Right lobe of liver (tissue), 6 donors: ENCODE data around the gene MYOG. TPM values are rescaled to one million over a fixed set of nuclear protein-coding genes. Genes with fewer than 3 reads are reported as not detected.

Experiments
- ATAC-seq, 4 donors: fragments of 200-7000 bp; cut with Tn5 transposase; one replicate each; pipeline ENCODE4 v1.9.1; 2020; ENCODE audit warnings: mild to moderate bottlenecking in 4 of 4, moderate library complexity in 4 of 4
- DNase-seq, 3 donors: peaks; one replicate each; pipeline ENCODE4 v3.0.0-alpha.2; 2020
- H3K27ac ChIP-seq, 3 donors: fragments of 200-600 bp; one replicate each; pipeline ENCODE4 v1.8.0; 2022
- H3K27me3 ChIP-seq, 2 donors: fragments of 200-600 bp; one replicate each; pipeline ENCODE4 v1.8.0; 2022
- H3K36me3 ChIP-seq, 4 donors: fragments of 200-600 bp; sonication (generic) in 1 of 4; one replicate each; pipeline versions ENCODE4 v1.5.1 to v1.8.0; 2017 to 2022; ENCODE audit warnings: control low read depth in 1 of 4
- H3K4me1 ChIP-seq, 4 donors: fragments of 200-600 bp; sonication (generic) in 1 of 4; one replicate each; pipeline versions ENCODE4 v1.5.1 to v1.8.0; 2017 to 2022; ENCODE audit warnings: control low read depth in 1 of 4
- H3K4me3 ChIP-seq, 3 donors: fragments of 200-600 bp; one replicate each; pipeline ENCODE4 v1.8.0; 2022
- H3K9me3 ChIP-seq, 4 donors: fragments of 200-600 bp; sonication (generic) in 1 of 4; one replicate each; pipeline versions ENCODE4 v1.5.1 to v1.8.0; 2017 to 2022; ENCODE audit warnings: control low read depth in 1 of 4
- CTCF ChIP-seq, 4 donors: fragments of 200-600 bp in 3 of 4; fragments of 450-650 bp in 1 of 4; IDR thresholded peaks; one replicate each; pipeline versions ENCODE4 v1.5.1 to v1.8.0; 2016 to 2022; ENCODE audit warnings: antibody characterized with exemption in 4 of 4, mild to moderate bottlenecking in 2 of 4
- POLR2A ChIP-seq: fragments of 450-650 bp; IDR thresholded peaks from one replicate; pipeline ENCODE4 v1.6.1; 2017; ENCODE audit warnings: antibody characterized with exemption, mild to moderate bottlenecking
- WGBS: methylation state at CpG from one replicate; pipeline ENCODE4 v1.1.6; 2018; ENCODE audit warnings: low coverage, low lambda C conversion rate; ENCODE audit not compliant: insufficient coverage; ENCODE audit errors: missing lambda C conversion rate; 5-methylcytosine and 5-hydroxymethylcytosine counted together
- intact Hi-C, 2 donors: fragments of 100-400 bp; cut with DNase I; formaldehyde crosslinking; loops; one replicate each; pipeline versions ENCODE4 v1.11.2 to v1.14.1; 2022
- total RNA-seq, 6 experiments: library from RNA; depleted of rRNA in 2 of 6; stranded (reverse); fragments of >200 nt in 2 of 6; fragmentation: NEBNext Ultra II Directional in 3 of 6; extraction: Animal tissue kit (Norgen Biotek cat#: 25700) in 3 of 6; gene quantifications; one replicate each; pipeline versions ENCODE4 v1.1.0 to v1.2.4, GENCODE V29; 2016 to 2023
- donor health status: DM: no; HTN: yes; CAD: no.
- donor health status: DM: no; HTN: no; CAD: no.
- donor health status: DM: no; HTN: no; CAD: no.
- donor health status: DM: no; HTN: yes; CAD: no.
- donor health status: DM: no; HTN: yes; CAD: no.

Gene MYOG
- total RNA-seq, 6 experiments from 2014 or later = not detected

DNA sequence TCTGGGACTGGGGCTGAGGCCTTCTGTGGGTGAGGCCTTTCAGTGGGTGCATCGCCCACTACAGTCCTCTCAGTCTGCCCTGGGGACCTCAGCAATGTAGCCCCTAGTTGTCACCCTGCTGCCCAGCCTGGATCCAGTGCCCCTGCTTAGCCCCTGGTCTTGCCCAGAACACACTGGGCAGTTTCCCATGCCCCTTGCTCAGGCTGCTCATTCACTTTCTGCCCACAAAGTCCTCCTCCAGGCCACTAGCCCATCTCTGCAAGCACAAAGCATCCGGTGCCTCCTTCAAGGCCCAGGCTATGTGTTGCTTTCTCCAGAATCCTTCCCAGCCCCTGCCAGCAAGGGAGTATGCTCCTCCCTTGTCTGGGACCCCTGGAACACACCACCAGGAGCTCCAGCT is 36.3 kb upstream of the MYOG start:
- H3K36me3 ChIP-seq = no peaks in the 10 kb centered on the region
- no peak overlapping the region for H3K4me3 ChIP-seq
- TF ChIP-seq POLR2A (no peak), CTCF (IDR thresholded peaks at IDR 0.05) (no peak)
- intact Hi-C loops = loop anchor here in 1 of 2 donors (5.0 kb wide), 1 partner anchor 95 kb away; no protein-coding TSS in a partner anchor
- WGBS = no CpG with 5 or more reads among the region's 2 CpGs
- H3K27me3 ChIP-seq = peaks cover 0 to 5% of the 10 kb centered on the region in 2 donors
- no peak overlapping the region for H3K27ac ChIP-seq
- ATAC-seq (no peak), DNase-seq (no peak)
- H3K4me1 ChIP-seq = no peaks in the 10 kb centered on the region
- H3K9me3 ChIP-seq = no peaks in the 10 kb centered on the region

- intact Hi-C loops = loop anchor here in 1 of 2 donors (5.0 kb wide), 1 partner anchor 96 kb away; no protein-coding TSS in a partner anchor
- no peak for ATAC-seq
- Histone ChIP-seq H3K4me1 (no peaks in the 10 kb centered on the region), H3K36me3 (no peaks in the 10 kb centered on the region), H3K27ac (no peak overlapping the region), H3K4me3 (no peak overlapping the region), H3K9me3 (no peaks in the 10 kb centered on the region), H3K27me3 (peaks cover 0 to 3% of the 10 kb centered on the region in 2 donors)
- no peak for TF ChIP-seq POLR2A
- TF ChIP-seq CTCF (IDR thresholded peaks at IDR 0.05) = no peak
- WGBS = 54% methylated on average over 9 of the region's 11 CpGs
- DNase-seq = no peak
Measured at GRCh38 chr1:203121186-203122015, 35.6 kb upstream of the MYOG start.

- no peaks in the 10 kb centered on the region for H3K9me3 ChIP-seq
- no peaks in the 10 kb centered on the region for H3K27me3 ChIP-seq
- H3K36me3 ChIP-seq = no peaks in the 10 kb centered on the region
- no peak for DNase-seq
- 52% methylated on average over 5 of the region's 7 CpGs for WGBS
- intact Hi-C loops = loop anchor here in 1 of 2 donors (5.0 kb wide), 1 partner anchor 97 kb away; no protein-coding TSS in a partner anchor
- H3K4me3 ChIP-seq = no peak overlapping the region
- no peaks in the 10 kb centered on the region for H3K4me1 ChIP-seq
- no peak for TF ChIP-seq POLR2A
- no peak for TF ChIP-seq CTCF (IDR thresholded peaks at IDR 0.05)
- no peak overlapping the region for H3K27ac ChIP-seq
- ATAC-seq = no peak
Measured at GRCh38 chr1:203120325-203121153, 34.7 kb upstream of the MYOG start.

GRCh38 chr1:203117611-203118575 is 32.1 kb upstream of the MYOG start:
- ATAC-seq = peak; percentile 87 to 96 (median 89)
- Histone ChIP-seq H3K9me3 (no peaks in the 10 kb centered on the region), H3K4me1 (no peaks in the 10 kb centered on the region), H3K4me3 (no peak overlapping the region), H3K27ac (no peak overlapping the region), H3K27me3 (no peaks in the 10 kb centered on the region), H3K36me3 (no peaks in the 10 kb centered on the region)
- TF ChIP-seq CTCF (IDR thresholded peaks at IDR 0.05) (peak; percentile 62 to 76 (median 64)), POLR2A (no peak)
- WGBS = 15% methylated on average over 10 of the region's 35 CpGs
- intact Hi-C loops = loop anchor here in 1 of 2 donors (5.0 kb wide), 1 partner anchor 99 kb away; no protein-coding TSS in a partner anchor
- peak in 2 of 3 donors; percentile 68 to 71 for DNase-seq
